NCI-H774 (cell line): Measurements from ENCODE around the gene SLC38A5.
A peak's percentile ranks its signal among the peaks of the same experiment; 100 is the strongest.

Experiments used
- DNase-seq: peaks from one replicate; lab custom pipeline; 2025; lab: John Stamatoyannopoulos, UW

SLC38A5 gene

GRCh38 chrX:48491809-48492208 lies 21.7 kb upstream of the SLC38A5 start:
- no peak for DNase-seq

- no peak for DNase-seq
Observed at GRCh38 chrX:48490661-48491060, 20.6 kb upstream of the SLC38A5 start.

- DNase-seq = no peak
Observed at GRCh38 chrX:48489892-48490291, 19.8 kb upstream of the SLC38A5 start.

- no peak for DNase-seq
Observed at GRCh38 chrX:48489296-48489695, 19.2 kb upstream of the SLC38A5 start.

- DNase-seq = no peak
Observed at GRCh38 chrX:48488034-48488433, 18.0 kb upstream of the SLC38A5 start.

- DNase-seq = no peak
Observed at GRCh38 chrX:48487362-48487798, 17.3 kb upstream of the SLC38A5 start.

- DNase-seq = no peak
Observed at GRCh38 chrX:48482526-48482925, 12.5 kb upstream of the SLC38A5 start.

GRCh38 chrX:48480583-48480982 lies 10.5 kb upstream of the SLC38A5 start:
- DNase-seq = no peak

GRCh38 chrX:48480142-48480541 lies 10.1 kb upstream of the SLC38A5 start:
- DNase-seq = no peak

- DNase-seq = no peak
Observed at GRCh38 chrX:48478806-48479205, 8.7 kb upstream of the SLC38A5 start.

- DNase-seq = no peak
Observed at GRCh38 chrX:48477960-48478755, 8.1 kb upstream of the SLC38A5 start.

GRCh38 chrX:48476919-48477318 lies 6.9 kb upstream of the SLC38A5 start:
- no peak for DNase-seq

GRCh38 chrX:48475774-48476577 lies 5.9 kb upstream of the SLC38A5 start, which contains the start of gene FTSJ1:
TSS of gene FTSJ1 (plus strand) at chrX:48476199. CDS start at chrX:48478048, 1,849 bp downstream.
- DNase-seq = peak; percentile 57

GRCh38 chrX:48475296-48475695 lies 5.2 kb upstream of the SLC38A5 start:
- DNase-seq = no peak

- no peak for DNase-seq
Observed at GRCh38 chrX:48474581-48474980, 4.5 kb upstream of the SLC38A5 start.

- no peak for DNase-seq
Observed at GRCh38 chrX:48474127-48474526, 4.1 kb upstream of the SLC38A5 start.

GRCh38 chrX:48473704-48473990 lies 3.6 kb upstream of the SLC38A5 start:
- no peak for DNase-seq

- DNase-seq = no peak
Observed at GRCh38 chrX:48472851-48473703, 3.0 kb upstream of the SLC38A5 start.

- DNase-seq = no peak
Observed at GRCh38 chrX:48472225-48472624, 2.2 kb upstream of the SLC38A5 start.

GRCh38 chrX:48471504-48471903 lies 1.4 kb upstream of the SLC38A5 start:
- DNase-seq = no peak

- DNase-seq = no peak
Observed at GRCh38 chrX:48470833-48471118, 716 bp upstream of the SLC38A5 start.
